ENCODE data around the gene APOB. TPM values are rescaled to one million over a fixed set of nuclear protein-coding genes. Genes with fewer than 3 reads are reported as not detected.

Gene APOB
- total and polyA plus RNA-seq, 2 of the 13 experiments (the other 11 are each of a cell fraction or from before 2014, with no cell fraction given) = 1,569 to 2,515 TPM

DNA sequence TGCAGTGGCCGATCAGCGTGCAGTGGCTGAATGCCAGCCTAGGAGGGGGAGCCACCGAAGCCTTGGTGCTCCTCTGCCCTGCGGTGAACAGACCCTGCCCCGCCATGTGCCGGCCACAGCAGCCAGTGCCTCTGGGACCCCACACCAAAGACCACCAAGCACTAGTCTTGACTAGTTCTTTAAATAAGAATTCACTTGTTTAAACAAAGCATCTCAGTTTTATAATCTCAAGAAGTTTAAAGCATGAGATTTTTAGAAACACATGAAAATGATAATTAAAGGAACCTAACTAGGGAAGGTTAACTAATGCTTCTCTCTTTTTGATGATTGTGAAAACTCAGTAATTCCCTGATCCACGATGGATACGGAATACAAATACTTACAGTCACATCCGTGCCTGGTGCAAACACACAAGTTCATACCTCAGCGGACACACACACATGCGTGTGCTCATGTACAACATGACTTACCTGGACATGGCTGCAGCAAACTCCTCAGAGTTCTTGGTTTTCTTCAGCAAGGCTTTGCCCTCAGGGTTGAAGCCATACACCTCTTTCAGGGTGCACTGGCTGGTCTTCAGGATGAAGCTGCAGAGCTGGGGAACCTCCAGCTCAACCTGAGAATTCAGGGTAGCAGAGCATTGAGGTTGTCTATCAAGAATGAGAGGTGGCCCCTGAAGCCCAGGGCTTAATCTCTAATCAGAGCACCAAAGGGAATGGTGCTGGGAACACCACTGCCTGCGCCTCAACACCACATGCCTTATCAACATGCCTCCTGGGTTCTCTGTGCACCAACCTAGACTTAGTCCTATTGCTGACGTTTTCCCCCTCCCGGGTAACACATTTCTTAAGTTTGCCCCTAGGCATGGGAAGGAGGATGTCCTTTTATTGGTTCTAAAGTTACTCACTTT lies 3.1 kb downstream of the APOB start (continued):
- TF ChIP-seq GPBP1L1 (CRISPR knock-in tag; IDR thresholded peaks at IDR 0.05) (no peak), MAZ (IDR thresholded peaks at IDR 0.05; ENCODE audit: borderline replicate concordance, low read depth, low read length) (no peak), MAZ (CRISPR knock-in tag; IDR thresholded peaks at IDR 0.05; ENCODE audit: low read depth) (no peak; the same call in 1 of the 2 replicates), THYN1 (CRISPR knock-in tag; IDR thresholded peaks at IDR 0.05; ENCODE audit: borderline replicate concordance, low read depth) (no peak), ZNF567 (CRISPR knock-in tag; IDR thresholded peaks at IDR 0.05; ENCODE audit: borderline replicate concordance) (no peak; the same call in 1 of the 2 replicates), GABPA (IDR thresholded peaks at IDR 0.05; ENCODE audit: low read depth, low read length) (no peak), GABPA (CRISPR knock-in tag; IDR thresholded peaks at IDR 0.05; ENCODE audit: low read depth) (no peak), ZNF367 (CRISPR knock-in tag; IDR thresholded peaks at IDR 0.05; ENCODE audit: borderline replicate concordance) (0 out of 2 replicates have a peak, but pooled peaks have one; percentile 35), KLF13 (CRISPR knock-in tag; IDR thresholded peaks at IDR 0.05) (no peak), ZNF781 (CRISPR knock-in tag; IDR thresholded peaks at IDR 0.05; ENCODE audit: borderline replicate concordance, not compliant biosample characterization) (peak; percentile 90), ZGPAT (CRISPR knock-in tag; IDR thresholded peaks at IDR 0.05) (peak; percentile 16; the same call in 1 of the 2 replicates), FOXO4 (CRISPR knock-in tag; conservative IDR thresholded peaks at IDR 0.05) (0 out of 2 replicates have a peak, but pooled peaks have one; percentile 68), SMARCC2 (IDR thresholded peaks at IDR 0.05) (no peak), KLF9 (CRISPR knock-in tag; IDR thresholded peaks at IDR 0.05; ENCODE audit: low read depth) (peak; percentile 67; the same call in 1 of the 2 replicates), ARNTL (CRISPR knock-in tag; IDR thresholded peaks at IDR 0.05) (peak; percentile 53; the same call in 1 of the 2 replicates), ZNF562 (CRISPR knock-in tag; IDR thresholded peaks at IDR 0.05; ENCODE audit: borderline replicate concordance) (peak; percentile 7), REXO4 (CRISPR knock-in tag; IDR thresholded peaks at IDR 0.05; ENCODE audit: borderline replicate concordance) (no peak), MEF2D (CRISPR knock-in tag; IDR thresholded peaks at IDR 0.05) (no peak), ZNF230 (CRISPR knock-in tag; IDR thresholded peaks at IDR 0.05) (0 out of 2 replicates have a peak, but pooled peaks have one; percentile 45), ZNF768 (CRISPR knock-in tag; IDR thresholded peaks at IDR 0.05) (peak; percentile 63; the same call in 1 of the 2 replicates)
- TF ChIP-seq, protein P1, sequence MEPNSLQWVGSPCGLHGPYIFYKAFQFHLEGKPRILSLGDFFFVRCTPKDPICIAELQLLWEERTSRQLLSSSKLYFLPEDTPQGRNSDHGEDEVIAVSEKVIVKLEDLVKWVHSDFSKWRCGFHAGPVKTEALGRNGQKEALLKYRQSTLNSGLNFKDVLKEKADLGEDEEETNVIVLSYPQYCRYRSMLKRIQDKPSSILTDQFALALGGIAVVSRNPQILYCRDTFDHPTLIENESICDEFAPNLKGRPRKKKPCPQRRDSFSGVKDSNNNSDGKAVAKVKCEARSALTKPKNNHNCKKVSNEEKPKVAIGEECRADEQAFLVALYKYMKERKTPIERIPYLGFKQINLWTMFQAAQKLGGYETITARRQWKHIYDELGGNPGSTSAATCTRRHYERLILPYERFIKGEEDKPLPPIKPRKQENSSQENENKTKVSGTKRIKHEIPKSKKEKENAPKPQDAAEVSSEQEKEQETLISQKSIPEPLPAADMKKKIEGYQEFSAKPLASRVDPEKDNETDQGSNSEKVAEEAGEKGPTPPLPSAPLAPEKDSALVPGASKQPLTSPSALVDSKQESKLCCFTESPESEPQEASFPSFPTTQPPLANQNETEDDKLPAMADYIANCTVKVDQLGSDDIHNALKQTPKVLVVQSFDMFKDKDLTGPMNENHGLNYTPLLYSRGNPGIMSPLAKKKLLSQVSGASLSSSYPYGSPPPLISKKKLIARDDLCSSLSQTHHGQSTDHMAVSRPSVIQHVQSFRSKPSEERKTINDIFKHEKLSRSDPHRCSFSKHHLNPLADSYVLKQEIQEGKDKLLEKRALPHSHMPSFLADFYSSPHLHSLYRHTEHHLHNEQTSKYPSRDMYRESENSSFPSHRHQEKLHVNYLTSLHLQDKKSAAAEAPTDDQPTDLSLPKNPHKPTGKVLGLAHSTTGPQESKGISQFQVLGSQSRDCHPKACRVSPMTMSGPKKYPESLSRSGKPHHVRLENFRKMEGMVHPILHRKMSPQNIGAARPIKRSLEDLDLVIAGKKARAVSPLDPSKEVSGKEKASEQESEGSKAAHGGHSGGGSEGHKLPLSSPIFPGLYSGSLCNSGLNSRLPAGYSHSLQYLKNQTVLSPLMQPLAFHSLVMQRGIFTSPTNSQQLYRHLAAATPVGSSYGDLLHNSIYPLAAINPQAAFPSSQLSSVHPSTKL (CRISPR knock-in tag; IDR thresholded peaks at IDR 0.05) = no peak

All from HepG2 (cell line).